ENCODE results near the gene PGA5.
"Not testable (repeated sequence)": the region's sequence is repeated elsewhere in the genome, so short reads cannot be mapped to it uniquely, and the experiment has no call there.

Gene PGA5

DNA sequence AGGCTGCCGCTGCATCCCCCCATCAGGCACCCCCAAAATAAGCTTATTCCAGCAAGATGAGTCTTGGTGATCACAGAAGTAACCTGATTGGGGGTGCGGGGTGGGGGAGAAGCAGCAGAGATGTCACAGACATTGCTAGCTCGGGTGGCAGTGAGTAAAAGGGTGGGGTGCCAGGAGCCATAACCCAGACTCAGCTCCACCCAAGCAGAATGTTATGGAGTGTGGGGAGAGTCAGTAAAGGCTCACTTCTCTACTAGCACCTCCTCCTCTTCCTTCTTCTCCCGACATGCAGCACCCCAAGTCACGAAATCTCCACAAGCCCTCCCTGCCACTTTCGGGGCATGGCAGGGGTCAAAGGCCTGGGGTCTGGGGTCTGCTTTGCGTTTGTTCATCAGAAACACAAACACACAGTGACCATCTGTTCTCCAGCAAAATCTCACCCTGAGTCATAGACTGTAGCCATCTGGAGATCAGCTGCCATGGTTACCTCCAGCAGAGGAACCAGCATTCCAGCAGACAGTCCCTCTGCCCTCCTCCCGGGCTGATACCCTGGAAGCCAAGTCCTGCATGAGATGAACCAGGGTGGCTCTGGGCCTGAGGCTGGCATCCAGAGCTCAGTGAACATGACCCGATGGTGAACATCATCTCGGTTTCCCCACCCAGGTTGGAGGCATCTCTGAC, 14.4 kb upstream of the PGA5 start:
- DNase-seq (ENCODE audit: low spot score), result not testable (repeated sequence)

DNA sequence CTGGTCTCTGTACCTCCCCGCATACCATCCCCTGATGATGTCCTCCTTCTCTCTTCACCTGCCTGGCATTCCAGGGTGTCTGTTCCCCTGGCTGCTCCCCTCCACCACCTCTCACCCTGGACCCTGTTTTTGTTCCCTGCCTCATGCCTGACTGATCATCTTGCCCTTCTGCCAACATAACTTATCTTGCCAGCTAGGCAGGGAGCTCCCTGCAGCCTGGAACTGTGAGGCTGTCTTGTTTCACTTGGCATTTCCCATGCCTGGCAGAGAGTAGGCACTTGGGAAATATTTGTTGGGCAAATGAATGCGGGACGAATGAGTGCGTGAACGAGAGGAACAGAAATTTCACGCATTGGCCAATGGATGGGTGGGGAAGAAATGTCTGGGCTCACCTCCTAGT, 11.5 kb upstream of the PGA5 start:
- not testable (repeated sequence) for DNase-seq (ENCODE audit: low spot score)

DNA sequence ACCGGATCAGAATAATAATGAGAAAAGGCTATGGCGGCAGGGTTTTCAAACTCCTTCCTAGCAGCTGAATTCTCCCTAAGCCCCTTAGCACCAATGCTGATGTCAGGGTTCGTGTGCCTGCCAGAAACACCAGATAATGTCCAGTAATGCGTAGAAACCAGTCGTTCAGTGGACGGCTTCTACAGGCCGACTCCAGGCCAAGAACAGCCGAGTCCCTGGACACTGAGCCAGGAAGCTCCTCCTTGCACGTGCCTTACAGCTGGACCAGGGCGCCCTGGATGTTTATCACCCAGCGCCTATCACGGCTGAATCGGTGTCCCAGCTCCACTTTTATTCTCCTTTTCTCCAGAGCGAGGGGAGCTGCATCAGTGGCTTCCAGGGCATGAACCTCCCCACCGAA, 9.9 kb upstream of the PGA5 start:
- not testable (repeated sequence) for DNase-seq (ENCODE audit: low spot score)

DNA sequence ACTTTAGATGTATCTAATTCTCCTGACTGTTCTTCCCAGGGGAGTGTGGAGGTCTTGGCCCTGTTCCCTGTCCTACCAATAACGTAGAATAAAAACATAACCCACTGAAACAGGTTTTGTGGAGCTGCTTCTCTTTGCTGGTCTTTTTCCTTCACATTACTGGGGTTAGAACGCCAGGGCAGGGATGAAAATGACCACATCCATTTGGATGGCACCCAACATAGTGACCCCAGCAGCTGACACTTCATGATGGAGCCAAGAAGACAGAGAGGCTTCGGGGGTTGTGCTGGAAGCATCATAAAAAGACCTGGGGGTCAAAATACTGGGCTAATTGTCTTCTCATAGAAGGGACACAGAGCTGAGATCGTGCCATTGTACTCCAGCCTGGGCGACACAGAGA, 9.4 kb upstream of the PGA5 start:
- not testable (repeated sequence) for DNase-seq (ENCODE audit: low spot score)

DNA sequence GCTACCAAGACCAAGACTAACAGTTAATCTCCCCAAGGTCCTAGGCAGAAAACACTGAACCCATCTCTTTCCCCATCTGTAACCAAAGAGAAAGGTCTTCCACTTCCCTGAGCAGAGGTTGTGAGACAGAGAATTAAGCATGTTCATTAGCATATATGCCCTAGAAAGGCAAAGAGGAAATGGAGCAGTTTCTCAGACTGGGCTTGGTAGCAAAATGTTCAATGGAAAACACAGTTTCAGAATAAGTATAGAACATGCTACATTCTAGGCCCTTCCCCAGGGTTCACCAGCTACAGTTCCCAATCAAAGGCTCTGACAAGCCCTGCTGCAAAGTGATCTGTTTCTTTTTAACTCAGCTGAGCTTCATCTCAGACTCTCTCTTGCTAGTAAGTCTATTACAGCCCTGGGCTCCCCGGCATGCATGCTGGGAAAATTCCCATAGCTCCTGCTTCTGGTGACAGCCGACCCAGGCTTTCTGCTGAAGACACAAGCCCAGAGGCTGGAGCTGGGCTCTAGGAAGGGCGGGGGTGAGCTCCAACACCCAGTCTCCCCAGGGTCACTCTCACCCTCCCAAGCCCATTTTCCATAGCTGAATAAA, 8.3 kb upstream of the PGA5 start:
- DNase-seq (ENCODE audit: low spot score), result not testable (repeated sequence)

DNA sequence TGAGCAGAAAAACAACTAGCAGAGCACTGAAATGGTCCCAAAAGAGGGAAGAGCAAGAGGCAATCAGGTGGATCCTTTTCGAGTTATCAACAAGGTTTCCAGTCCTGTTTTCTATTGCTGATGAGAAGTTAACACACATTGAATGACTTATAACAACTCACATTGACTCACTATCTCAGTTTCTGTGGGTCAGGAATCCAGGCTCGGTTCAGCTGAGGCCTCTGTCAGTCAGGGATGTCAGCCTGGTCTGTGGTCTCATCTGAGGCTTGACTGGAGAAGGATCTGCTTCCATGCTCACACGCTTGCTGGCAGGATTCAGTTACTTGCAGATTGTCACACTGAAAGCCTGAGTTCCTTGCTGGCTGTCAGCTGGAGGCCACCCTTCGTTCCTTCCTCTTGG, 3.8 kb upstream of the PGA5 start:
- DNase-seq (ENCODE audit: low spot score), result not testable (repeated sequence)

DNA sequence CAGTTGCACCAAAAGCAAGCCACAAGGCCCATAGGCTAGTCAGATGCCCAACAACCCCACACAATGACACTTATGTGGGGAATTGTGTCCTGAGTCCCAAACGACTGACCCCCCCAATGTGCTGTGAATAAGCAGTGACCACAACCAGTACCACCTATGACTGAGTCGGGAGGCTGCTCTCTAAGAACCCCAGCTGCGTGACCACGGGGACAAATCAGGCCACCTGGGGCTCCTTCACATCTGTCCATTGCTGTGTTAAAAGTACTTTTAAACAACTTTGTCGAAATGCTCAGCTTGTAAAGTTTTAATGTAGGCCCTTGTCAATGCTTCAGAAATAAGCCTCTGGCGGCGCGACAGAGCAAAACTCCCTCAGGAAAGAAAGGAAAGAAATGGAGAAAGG, 687 bp upstream of the PGA5 start:
- not testable (repeated sequence) for DNase-seq (ENCODE audit: low spot score)

DNA sequence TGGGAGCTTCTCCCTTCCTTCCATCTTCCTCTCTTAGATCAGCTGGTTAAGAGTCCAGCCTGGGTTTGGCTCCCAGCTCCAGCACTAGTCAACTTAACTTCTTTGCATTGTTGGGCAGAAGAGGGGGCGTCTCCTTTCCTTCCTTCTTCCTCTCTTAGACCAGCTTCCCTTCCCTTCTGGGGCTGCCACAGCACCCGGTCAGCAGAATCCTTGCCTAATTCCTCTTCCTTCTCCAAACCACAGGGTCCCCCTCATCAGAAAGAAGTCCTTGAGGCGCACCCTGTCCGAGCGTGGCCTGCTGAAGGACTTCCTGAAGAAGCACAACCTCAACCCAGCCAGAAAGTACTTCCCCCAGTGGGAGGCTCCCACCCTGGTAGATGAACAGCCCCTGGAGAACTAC, 551 bp downstream of the PGA5 start:
- DNase-seq (ENCODE audit: low spot score), result not testable (repeated sequence)

DNA sequence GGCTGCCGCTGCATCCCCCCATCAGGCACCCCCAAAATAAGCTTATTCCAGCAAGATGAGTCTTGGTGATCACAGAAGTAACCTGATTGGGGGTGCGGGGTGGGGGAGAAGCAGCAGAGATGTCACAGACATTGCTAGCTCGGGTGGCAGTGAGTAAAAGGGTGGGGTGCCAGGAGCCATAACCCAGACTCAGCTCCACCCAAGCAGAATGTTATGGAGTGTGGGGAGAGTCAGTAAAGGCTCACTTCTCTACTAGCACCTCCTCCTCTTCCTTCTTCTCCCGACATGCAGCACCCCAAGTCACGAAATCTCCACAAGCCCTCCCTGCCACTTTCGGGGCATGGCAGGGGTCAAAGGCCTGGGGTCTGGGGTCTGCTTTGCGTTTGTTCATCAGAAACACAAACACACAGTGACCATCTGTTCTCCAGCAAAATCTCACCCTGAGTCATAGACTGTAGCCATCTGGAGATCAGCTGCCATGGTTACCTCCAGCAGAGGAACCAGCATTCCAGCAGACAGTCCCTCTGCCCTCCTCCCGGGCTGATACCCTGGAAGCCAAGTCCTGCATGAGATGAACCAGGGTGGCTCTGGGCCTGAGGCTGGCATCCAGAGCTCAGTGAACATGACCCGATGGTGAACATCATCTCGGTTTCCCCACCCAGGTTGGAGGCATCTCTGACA, 4.4 kb downstream of the PGA5 start:
- DNase-seq (ENCODE audit: low spot score), result not testable (repeated sequence)

DNA sequence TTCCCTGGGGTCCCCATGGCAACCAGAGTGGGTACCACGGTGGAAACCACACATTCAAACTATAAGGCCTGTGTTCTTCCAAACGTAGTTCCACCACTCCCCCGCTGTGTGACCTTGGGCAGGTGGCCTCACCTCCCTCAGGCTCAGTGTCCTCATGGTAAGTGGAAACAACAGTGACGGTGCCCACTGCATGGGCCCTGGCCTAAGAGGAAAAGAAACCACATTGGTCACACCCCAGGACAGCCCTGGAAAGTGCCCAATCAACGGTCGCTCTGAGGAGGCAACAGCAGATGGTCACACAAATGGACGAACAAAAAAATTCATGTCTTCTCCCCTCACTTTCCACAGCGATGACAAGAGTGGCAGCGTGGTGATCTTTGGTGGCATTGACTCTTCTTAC, 7.1 kb downstream of the PGA5 start:
- not testable (repeated sequence) for DNase-seq (ENCODE audit: low spot score)

DNA sequence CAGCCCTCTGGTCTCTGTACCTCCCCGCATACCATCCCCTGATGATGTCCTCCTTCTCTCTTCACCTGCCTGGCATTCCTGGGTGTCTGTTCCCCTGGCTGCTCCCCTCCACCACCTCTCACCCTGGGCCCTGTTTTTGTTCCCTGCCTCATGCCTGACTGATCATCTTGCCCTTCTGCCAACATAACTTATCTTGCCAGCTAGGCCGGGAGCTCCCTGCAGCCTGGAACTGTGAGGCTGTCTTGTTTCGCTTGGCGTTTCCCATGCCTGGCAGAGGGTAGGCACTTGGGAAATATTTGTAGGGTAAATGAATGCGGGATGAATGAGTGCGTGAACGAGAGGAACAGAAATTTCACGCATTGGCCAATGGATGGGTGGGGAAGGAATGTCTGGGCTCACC, 8.2 kb downstream of the PGA5 start:
- not testable (repeated sequence) for DNase-seq (ENCODE audit: low spot score)

DNA sequence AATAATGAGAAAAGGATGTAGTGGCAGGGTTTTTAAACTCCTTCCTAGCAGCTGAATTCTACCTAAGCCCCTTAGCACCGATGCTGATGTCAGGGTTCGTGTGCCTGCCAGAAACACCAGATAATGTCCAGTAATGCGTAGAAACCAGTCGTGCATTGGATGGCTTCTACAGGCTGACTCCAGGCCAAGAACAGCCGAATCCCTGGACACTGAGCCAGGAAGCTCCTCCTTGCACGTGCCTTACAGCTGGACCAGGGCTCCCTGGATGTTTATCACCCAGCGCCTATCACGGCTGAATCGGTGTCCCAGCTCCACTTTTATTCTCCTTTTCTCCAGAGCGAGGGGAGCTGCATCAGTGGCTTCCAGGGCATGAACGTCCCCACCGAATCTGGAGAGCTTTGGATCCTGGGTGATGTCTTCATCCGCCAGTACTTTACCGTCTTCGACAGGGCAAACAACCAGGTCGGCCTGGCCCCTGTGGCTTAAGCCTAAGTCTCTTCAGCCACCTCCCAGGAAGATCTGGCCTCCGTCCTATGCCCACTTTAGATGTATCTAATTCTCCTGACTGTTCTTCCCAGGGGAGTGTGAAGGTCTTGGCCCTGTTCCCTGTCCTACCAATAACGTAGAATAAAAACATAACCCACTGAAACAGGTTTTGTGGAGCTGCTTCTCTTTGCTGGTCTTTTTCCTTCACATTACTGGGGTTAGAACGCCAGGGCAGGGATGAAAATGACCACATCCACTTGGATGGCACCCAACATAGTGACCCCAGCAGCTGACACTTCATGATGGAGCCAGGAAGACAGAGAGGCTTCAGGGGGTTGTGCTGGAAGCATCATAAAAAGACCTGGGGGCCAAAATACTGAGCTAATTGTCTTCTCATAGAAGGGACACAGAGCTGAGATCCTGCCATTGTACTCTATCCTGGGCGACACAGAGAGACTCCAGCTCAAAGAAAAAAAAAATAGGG, 10.1 kb downstream of the PGA5 start:
- DNase-seq (ENCODE audit: low spot score), result not testable (repeated sequence)

DNA sequence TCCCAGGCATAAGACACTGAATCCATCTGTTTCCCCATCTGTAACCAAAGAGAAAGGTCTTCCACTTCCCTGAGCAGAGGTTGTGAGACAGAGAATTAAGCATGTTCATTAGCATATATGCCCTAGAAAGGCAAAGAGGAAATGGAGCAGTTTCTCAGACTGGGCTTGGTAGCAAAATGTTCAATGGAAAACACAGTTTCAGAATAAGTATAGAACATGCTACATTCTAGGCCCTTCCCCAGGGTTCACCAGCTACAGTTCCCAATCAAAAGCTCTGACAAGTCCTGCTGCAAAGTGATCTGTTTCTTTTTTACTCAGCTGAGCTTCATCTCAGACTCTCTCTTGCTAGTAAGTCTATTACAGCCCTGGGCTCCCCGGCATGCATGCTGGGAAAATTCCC, 11.4 kb downstream of the PGA5 start:
- not testable (repeated sequence) for DNase-seq (ENCODE audit: low spot score)

DNA sequence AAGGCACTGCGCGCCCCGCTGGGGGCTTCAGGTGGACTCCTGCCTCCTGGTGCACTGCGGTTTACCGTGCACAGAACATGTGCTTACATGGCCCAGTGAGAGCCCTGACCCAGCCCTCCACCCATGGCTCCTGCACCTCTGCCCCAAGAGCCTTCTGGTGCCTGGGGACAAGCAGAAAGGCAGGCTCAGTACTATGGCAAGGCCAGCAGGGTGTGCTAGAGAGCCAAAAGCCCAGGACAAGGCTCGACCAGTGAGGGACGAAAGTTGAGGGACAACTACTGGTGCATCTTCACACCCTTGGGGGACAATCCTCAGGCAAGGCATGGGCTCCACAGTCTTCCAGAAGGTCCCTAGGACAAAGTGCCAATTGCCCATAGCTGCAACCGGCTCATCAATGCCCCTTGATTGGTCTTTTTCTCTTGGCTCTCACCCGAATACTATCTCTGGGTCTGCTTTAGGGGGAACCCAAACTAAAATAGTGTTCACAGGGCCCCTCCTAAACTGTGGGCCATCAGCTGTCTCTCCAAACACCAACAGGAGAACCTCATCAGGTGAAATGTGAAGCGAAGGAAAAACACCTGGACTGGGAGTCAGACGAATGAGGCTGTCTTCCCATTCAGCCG, 13.5 kb downstream of the PGA5 start:
- peak; percentile 50 for DNase-seq (ENCODE audit: low spot score)

DNA sequence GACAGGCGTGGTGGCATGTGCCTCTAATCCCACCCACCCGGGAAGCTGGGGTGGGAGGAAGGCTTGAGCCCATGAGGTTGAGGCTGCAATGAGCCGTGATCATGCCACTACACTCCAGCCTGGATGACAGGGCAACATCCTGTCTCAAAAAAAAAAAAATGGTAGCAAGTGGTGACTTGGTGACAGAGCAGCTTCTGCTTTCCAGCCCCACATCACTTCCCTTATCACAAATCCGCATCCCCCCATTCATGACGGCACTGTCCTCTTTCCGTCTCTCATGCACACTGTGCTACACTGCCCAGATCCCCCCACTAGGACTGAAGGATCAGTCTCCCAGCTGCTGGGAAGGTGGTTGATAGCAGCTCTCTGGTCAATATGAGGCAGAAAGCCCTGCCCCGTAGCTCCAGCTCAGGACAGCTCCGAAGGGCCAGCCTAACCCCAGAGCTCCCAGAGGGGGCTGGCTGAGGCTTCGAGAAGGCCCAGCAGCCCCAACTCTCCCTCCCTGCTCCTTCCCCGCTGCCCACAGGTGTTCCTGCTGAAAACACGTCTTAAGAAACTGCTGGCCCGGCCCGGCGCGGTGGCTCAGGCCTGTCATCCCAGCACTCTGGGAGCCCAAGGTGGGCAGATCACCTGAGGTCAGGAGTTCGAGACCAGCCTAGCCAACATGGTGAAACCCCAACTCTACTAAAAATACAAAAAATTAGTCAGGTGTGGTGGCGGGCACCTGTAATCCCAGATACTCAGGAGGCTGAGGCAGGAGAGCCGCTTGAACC, 15.9 kb downstream of the PGA5 start:
- no peak for DNase-seq (ENCODE audit: low spot score)

DNA sequence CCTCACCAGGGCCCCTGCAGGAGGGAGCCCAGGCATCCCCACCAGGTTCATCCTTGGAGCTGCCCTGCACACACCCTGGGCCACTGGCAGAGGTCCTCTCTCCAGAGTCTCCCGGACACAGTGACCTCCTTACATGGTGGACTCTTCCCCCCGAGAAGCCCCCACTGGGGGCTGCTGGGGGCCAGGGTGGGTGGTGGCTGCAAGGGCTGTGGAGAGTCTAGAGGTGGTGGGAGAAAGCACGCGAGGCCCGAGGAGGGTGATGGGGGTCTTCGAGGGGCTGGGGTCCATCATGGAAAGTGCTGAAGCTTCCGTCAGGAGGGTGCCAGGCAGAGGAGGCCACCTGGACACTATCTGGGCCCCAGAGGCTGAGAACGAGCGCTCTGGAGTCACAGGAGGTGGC, 17.6 kb downstream of the PGA5 start:
- DNase-seq (ENCODE audit: low spot score), result no peak

DNA sequence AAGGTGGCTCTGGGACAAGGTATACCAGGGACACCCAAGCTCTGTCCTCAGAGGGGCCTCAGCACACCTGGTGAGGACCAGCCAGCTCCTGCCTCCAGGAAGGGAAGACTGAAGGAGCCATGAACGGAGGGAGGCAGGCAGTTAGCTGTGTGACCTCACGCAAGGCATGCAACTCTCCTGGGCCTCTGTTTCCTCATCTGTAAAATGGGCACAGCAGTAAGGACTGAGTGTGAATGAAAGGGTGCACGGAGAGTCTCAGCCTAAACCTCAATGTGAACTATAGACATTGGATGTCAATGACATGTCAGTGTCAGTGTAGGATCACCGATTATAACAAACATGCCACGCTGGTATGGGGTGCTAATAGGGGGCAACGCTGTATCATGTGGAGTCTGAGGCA, 18.4 kb downstream of the PGA5 start:
- DNase-seq (ENCODE audit: low spot score), result no peak

DNA sequence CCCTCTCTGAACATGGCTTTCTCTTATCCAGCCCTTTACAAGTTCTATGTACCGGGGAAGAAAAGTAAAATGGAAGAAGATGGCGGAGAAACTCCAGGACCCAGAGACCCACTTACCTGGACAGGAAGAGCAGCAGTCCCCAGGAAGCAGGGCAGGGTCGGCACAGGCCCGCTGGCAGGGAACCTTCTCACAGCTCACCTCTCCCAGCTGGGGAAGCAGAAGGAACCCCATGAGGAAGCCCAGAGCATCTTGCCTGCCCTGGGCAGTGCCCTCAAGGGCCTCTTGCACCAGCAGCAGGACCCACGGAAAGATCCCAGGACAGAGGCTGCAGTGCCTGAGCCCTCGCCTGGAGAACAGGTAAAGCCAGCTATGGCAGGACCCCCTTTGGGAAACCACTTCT, 23.4 kb downstream of the PGA5 start:
- no peak for DNase-seq (ENCODE audit: low spot score)

DNA sequence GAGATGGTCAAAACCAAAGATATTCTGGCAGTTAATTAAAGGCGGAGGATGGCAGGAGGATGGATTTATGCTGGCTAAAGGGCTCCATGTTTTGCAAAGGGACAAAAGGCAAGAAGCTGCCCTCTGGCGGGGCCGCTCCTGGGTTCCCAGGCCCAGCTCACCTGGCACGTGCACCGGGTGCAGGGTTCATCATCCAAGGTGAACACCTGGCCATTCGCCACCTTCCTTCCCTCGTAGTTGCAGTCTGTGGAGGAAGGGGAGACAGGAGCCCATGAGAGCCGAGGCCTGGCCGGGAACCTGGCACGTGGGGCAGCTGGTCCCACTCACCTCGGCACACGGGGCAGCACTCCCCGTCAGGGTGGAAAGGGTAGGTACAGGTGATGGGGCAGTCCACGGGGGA, 23.8 kb downstream of the PGA5 start:
- DNase-seq (ENCODE audit: low spot score), result no peak

DNA sequence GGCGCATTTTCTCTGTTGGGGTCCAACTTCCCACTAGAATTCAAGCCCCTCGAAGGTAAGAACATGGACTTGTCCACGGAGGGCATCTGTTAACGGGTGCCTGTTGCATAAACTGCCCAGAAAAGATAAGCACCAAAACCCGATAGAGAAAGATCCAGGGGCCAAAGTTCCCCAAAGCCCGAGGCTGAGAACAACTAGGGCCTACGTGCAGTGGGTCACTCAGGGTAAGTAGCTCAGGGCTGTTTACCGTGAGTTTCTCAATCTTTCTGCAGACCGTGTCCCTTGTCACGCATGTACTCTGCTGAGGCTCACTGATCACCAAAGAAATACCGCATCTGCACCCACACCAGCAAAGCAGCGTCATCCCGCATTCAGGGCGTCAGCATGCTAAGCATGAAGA, 24.4 kb downstream of the PGA5 start:
- DNase-seq (ENCODE audit: low spot score), result no peak

DNA sequence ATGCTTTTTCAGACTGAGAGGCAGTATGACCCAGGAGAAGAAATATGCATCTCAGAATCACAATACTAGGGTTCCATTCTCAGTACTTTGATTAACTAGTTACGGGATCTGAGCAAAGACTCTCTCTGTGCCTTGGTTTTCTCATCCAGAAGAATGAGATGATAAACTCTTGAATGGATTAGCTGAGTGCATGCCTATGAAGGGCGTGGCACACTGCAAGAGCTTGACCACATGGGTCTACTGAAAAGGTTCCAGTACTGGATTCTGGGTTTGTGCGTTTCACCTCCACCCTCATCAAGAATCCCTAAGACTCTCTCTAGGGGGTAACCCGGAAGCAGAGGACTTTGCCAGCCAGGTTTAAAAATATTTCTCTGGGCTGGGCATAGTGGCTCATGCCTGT, 25.6 kb downstream of the PGA5 start:
- no peak for DNase-seq (ENCODE audit: low spot score)
